Type B pancreatic cell (in vitro differentiated cells): Measurements from ENCODE around the gene SNRPA1. TPM values are rescaled to one million over a fixed set of nuclear protein-coding genes. Genes with fewer than 3 reads are reported as not detected.

ENCODE experiments used
- DNase-seq: peaks from one replicate; pipeline ENCODE4 v3.0.0; 2021; ENCODE audit warnings: mixed read lengths; ENCODE audit not compliant: unreplicated experiment; ENCODE audit errors: extremely low spot score
- H3K27ac Mint-ChIP-seq: 2 replicates; pipeline ENCODE4 v1.8.0; 2021; ENCODE audit warnings: mild to moderate bottlenecking, mixed read lengths
- H3K27me3 Mint-ChIP-seq: 2 replicates; pipeline ENCODE4 v1.8.0; 2021; ENCODE audit warnings: mixed read lengths
- H3K36me3 Mint-ChIP-seq: 2 replicates; pipeline ENCODE4 v1.8.0; 2021; ENCODE audit warnings: mixed read lengths
- H3K4me1 Mint-ChIP-seq: one replicate; pipeline ENCODE4 v1.8.0; 2021; ENCODE audit warnings: mixed read lengths; ENCODE audit not compliant: unreplicated experiment
- H3K4me3 Mint-ChIP-seq: 2 replicates; pipeline ENCODE4 v1.8.0; 2021; ENCODE audit warnings: mild to moderate bottlenecking, mixed read lengths
- H3K9me3 Mint-ChIP-seq: 2 replicates; pipeline ENCODE4 v1.8.0; 2021; ENCODE audit warnings: mixed read lengths
- total RNA-seq: library from RNA; stranded (reverse); gene quantifications from 2 replicates; pipeline ENCODE4 v1.2.1, GENCODE V29; 2021; ENCODE audit warnings: low replicate concordance
- TF ChIP-seq, protein P1 (sequence below): fragments of 200-600 bp; sonication (generic); conservative IDR thresholded peaks from 2 replicates; pipeline ENCODE4 v1.5.0; 2021; ENCODE audit warnings: antibody characterized with exemption, mild to moderate bottlenecking

The SNRPA1 gene
- total RNA-seq, 1 donor from 2014 or later, result 72.6 TPM

GRCh38 chr15:101280007-101280406, 15.0 kb downstream of the SNRPA1 start:
- H3K27ac Mint-ChIP-seq, result peak overlapping the region; percentile 53
- TF ChIP-seq, protein P1, sequence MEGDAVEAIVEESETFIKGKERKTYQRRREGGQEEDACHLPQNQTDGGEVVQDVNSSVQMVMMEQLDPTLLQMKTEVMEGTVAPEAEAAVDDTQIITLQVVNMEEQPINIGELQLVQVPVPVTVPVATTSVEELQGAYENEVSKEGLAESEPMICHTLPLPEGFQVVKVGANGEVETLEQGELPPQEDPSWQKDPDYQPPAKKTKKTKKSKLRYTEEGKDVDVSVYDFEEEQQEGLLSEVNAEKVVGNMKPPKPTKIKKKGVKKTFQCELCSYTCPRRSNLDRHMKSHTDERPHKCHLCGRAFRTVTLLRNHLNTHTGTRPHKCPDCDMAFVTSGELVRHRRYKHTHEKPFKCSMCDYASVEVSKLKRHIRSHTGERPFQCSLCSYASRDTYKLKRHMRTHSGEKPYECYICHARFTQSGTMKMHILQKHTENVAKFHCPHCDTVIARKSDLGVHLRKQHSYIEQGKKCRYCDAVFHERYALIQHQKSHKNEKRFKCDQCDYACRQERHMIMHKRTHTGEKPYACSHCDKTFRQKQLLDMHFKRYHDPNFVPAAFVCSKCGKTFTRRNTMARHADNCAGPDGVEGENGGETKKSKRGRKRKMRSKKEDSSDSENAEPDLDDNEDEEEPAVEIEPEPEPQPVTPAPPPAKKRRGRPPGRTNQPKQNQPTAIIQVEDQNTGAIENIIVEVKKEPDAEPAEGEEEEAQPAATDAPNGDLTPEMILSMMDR, result no peak
- H3K9me3 Mint-ChIP-seq, result no peaks in the 10 kb centered on the region
- H3K27me3 Mint-ChIP-seq, result no peaks in the 10 kb centered on the region
- H3K36me3 Mint-ChIP-seq, result peaks cover 11% of the 10 kb centered on the region
- peaks cover 7% of the 10 kb centered on the region for H3K4me1 Mint-ChIP-seq
- H3K4me3 Mint-ChIP-seq, result no peak overlapping the region
- no peak for DNase-seq

DNA sequence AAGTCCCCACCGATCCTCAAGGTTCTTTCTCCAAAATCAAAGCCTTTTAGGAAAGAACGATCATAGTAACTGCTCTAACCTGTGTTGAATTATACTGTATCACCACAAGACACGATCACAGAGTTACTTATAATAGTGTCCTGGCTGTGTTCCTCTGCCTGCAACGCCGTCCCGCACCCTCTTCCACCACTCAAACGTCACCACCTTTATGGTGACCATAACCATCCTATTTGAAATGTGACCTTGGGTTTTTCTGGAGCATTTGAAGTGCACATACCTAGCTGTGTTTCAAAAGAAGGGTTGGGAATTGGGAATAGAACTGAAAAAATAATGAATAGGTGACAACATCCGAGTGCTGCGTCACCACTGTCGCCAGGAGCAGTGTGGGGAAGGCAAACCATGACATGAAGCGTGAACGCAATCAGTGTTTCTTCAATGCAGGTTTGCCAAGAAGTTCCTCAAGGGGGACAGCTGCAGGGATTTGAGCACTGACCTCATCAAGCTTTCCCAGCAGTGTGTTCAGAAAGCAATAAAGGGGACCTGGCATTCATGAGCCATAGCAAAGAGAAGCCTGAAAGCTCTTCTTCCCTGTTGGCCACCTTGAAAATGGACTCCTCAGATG, 17.0 kb downstream of the SNRPA1 start:
- TF ChIP-seq, protein P1, result no peak
- no peak for DNase-seq
- H3K4me3 Mint-ChIP-seq, result peak overlapping the region; percentile 93
- peaks cover 7% of the 10 kb centered on the region for H3K4me1 Mint-ChIP-seq
- H3K27ac Mint-ChIP-seq, result peak overlapping the region; percentile 94
- H3K27me3 Mint-ChIP-seq, result no peaks in the 10 kb centered on the region
- no peaks in the 10 kb centered on the region for H3K9me3 Mint-ChIP-seq
- H3K36me3 Mint-ChIP-seq, result peaks cover 25% of the 10 kb centered on the region

GRCh38 chr15:101277038-101277822, 17.8 kb downstream of the SNRPA1 start, which contains the start of gene SELENOS:
TSS of gene SELENOS (minus strand) at chr15:101277485. CDS start at chr15:101277417, 68 bp downstream.
- peak within 1 kb of the TSS; percentile 98 for H3K27ac Mint-ChIP-seq
- peak within 1 kb of the TSS; percentile 98 for H3K4me3 Mint-ChIP-seq
- peaks cover 33% of the 10 kb centered on the region for H3K36me3 Mint-ChIP-seq
- no peaks in the 10 kb centered on the region for H3K9me3 Mint-ChIP-seq
- no peaks in the 10 kb centered on the region for H3K27me3 Mint-ChIP-seq
- DNase-seq, result peak; percentile 92
- peaks cover 7% of the 10 kb centered on the region for H3K4me1 Mint-ChIP-seq
- TF ChIP-seq, protein P1, result no peak

- TF ChIP-seq, protein P1, result peak; percentile 73
- Mint-ChIP-seq H3K27me3 (no peaks in the 10 kb centered on the region), H3K4me3 (peak overlapping the region; percentile 98), H3K4me1 (peaks cover 7% of the 10 kb centered on the region), H3K27ac (peak overlapping the region; percentile 98), H3K9me3 (no peaks in the 10 kb centered on the region), H3K36me3 (peaks cover 30% of the 10 kb centered on the region)
- DNase-seq, result no peak
Observed at GRCh38 chr15:101276501-101277037, 18.5 kb downstream of the SNRPA1 start.

DNA sequence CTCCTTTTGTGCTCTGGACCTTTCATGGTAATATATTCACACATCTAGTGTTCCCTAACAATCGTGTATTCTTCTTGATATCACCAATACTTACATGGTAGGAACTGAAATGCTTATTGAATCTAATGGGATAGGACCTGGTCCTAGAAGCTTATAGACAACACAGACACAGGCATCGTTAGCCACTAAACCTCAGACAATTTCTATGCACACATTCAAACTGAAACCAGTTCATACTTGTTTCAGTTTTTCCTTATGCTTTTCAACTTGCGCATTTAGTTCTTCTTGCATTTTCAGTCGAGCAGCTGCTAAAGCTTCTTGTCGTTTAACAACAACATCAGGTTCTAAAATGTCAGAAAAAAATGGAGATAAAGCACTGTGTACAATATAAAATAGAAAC, 20.0 kb downstream of the SNRPA1 start:
- H3K27ac Mint-ChIP-seq, result no peak overlapping the region
- DNase-seq, result no peak
- H3K9me3 Mint-ChIP-seq, result no peaks in the 10 kb centered on the region
- peak overlapping the region; percentile 4 for H3K4me3 Mint-ChIP-seq
- no peaks in the 10 kb centered on the region for H3K27me3 Mint-ChIP-seq
- H3K4me1 Mint-ChIP-seq, result peaks cover 7% of the 10 kb centered on the region
- peaks cover 38% of the 10 kb centered on the region for H3K36me3 Mint-ChIP-seq
- TF ChIP-seq, protein P1, result no peak
